Stimulated activated CD4-positive, alpha-beta T cell treated with anti-CD3 and anti-CD28 coated beads, Interleukin-1b, Interleukin-23, amount 100 ng/mL, for 48 hours (primary cell): ENCODE measurements around the gene LAMB4.

Experiments used
- DNase-seq: peaks from one replicate; pipeline ENCODE4 v3.0.0-alpha.2; 2020

Gene LAMB4

GRCh38 chr7:108009873-108010272, 120.3 kb downstream of the LAMB4 start:
- no peak for DNase-seq

DNA sequence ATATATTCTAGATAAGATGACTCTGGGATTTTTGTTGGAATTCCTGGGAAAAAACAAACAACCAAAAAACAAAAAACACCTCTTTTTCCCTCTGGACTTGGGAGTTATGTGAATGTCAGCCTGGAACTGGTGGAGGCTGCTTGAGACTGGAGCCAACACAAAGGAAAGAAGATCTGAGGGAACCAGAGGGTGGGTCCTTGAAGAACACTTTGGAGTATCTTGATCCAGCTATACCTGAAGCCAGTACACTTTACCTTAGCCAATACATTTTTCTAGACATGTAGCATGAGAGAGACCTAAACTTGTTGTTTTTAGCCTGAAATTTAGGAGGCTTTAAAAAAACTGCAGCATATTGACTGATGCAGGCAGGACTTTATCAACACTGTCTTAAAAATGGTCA, 121.3 kb downstream of the LAMB4 start:
- no peak for DNase-seq

DNA sequence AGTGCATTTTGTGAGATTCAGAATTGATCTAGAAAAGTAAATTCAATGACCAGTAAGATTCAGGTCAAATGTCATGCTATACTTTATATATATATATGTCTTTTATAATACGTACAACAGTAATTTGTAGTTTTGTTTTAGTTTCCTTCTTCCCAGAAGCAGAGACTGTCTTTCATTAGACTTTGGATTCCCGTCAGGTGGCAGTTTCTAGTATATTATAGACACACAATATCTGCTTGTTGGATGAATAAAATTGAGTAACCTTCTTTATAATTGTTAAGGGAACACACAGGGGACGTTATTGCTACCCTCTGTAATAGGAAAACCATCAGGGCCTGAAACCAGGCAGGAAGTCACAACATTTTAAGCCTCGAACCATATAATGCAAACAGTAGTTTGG, 121.9 kb downstream of the LAMB4 start:
- no peak for DNase-seq

GRCh38 chr7:108007762-108008161, 122.4 kb downstream of the LAMB4 start:
- no peak for DNase-seq

DNA sequence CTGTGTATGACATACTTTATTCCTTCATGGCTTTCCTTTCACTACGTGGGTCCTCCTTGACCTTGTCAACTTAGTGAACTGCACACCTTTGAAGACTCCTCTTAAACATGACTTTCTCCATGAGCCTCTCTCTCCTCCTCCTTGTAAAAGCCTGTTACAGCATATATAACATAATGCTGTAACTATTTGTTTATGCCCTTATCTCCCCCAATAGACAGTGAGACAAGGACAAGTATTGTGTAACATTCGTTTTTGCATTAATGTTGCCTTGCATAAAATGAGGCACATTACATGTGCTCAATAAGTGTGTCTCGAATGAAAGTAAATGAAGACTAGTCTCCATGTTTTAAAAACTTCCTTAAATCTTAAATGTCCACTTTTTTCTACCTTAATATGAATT, 122.9 kb downstream of the LAMB4 start:
- no peak for DNase-seq

DNA sequence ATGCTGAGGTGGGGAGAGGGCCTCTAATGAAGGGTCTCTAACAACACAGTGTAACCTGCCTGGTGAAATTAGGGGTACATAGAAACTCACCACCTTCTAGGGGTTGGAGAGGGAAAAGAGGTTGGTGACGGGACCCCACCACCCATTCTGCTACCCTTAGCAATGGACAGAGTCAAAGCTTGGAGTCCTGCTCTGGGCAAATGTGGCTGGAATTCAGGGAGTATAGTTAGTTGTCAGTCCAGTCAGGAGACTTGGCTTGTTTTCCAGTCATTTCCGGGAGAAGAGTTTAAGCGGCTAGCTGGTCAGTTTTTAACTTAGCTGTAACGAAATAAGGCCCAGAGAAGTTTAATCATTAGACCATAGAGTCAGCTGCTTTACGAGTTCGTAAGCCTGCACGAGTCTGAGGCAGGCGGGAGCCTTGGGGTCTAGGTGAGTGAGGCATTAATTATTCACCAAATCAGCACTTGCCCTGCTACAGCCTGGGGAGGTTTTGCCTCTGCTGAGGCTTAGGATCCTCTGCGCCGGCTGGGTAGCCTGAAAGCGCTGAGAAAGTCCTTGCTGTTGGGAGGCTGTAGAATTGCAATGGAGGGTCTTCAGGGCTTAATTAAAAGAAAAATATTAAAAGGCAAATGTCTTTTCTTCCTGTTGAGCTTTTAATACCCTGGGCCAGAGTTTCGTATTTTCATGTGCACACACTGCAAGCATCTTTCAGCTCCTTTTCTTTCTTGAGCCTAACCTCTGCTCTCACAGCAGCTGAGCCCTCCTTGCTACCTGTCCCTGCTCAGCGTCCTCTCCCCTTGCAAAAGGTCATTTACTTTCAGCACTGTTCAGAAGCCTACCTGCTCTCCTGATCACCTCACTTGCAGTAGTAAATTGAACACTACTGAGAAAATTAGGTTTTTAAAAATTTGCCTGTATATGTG, 125.7 kb downstream of the LAMB4 start:
- no peak for DNase-seq

- no peak for DNase-seq
These were observed 126.6 kb downstream of the LAMB4 start for GRCh38 chr7:108003599-108003935.

GRCh38 chr7:108002726-108003598, 127.2 kb downstream of the LAMB4 start, which contains the start of gene LAMB1:
LAMB1 (minus strand) TSS chr7:108003161; CDS start chr7:108002885, 276 bp downstream.
- no peak for DNase-seq

DNA sequence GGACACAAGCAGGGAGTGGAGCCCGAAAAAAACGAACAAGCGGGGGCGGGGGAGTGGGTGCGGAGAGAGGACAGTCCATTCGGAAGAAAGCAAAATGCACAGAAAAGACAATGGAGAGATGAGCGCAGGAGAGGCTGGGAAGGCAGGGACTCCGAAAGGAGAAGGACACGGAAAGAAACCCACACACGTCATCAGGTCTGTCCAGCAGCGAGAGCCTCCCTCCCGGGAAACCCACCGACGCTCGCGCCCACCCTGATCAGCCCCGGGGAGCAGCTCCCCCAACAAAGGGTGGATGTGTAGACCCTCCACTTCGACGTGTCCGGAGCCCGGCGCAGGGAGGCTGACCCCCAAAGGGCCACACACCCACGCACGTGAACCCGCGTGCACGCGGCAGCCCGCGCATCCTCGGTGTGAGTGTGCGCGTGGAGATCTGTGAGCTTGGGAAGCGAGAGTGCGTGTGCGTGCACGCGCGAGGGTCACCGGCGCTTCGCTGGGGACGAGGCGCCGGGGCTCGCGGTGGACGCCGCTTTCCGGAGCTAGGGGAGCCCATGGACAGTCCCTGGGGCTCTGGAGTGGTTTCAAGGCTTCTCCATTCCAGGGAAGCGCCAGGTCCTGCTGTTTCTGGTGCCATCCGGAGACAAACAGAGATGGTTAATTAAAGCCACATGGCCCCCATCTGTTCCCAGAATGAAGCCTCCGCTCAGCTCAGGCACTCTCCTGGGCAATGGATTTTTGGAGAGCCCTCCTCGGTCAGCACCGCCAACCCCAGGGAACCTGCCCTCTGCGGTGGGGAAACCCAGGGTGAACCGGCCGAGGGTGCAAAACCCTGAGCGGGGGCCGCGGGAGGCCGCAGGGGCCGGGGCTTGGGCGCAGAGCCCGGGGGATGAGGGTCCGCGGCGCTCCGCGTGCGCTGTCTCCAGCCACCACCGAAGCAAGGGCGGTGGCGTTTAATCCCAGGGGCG, 128.1 kb downstream of the LAMB4 start:
- no peak for DNase-seq

- DNase-seq: no peak
These were observed 129.0 kb downstream of the LAMB4 start for GRCh38 chr7:108000875-108001763.

GRCh38 chr7:107999779-108000560, 130.2 kb downstream of the LAMB4 start:
- DNase-seq: no peak

DNA sequence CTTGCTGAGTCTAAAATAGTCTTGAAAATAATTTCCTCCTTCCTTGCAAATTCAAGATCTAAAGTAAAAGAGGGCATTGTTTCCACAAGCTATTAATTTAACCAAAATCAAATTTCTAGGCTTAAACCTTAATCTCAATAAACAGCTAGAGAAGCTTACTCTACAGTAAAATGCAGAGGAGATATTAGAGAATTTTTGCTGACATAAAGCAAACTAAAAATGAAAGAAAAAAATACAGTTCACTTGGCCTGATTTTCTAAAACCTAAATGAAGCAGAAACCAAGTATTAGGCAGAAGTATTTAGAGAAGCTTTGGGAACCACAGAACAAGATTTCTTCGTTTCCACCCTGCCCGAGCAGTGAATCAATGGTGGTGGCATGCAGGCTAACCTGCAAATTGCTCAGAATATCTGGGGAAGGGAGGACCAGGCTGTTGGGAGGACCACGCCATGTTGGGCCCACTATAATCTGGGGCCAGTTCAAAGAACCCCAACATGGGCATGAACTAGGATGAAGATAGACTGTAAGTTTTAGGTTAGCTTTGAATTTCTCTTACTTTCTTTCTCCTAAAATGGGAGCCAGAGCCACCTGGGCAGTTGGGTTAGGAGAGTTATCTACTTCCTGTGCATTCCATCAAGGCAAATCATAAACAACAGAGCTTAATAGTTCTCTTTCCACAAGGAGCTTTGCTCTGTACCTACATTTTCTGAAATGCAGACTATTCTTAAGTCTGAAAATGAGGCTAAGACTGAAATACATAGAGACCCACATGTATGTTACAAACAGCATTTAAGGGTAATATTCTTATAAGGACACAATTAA, 131.3 kb downstream of the LAMB4 start:
- no peak for DNase-seq

DNA sequence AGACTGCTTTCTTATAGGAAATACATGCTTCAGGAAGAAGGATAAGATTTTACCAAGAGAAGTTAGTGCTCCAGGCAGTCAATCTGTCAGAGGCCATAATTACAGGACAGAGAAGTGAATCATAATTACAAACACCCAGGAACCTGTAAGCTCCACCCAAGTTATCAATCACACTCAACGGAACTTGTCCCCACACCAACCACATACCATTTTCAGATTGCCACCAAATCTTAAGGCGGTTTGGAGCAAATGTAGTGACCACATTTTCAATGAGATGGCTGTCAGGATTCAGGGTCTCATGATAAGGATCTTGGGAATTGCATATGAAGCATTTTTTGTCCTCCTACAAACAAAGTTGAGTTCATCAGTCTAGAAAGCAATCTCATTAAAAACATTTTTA, 132.0 kb downstream of the LAMB4 start:
- no peak for DNase-seq

DNA sequence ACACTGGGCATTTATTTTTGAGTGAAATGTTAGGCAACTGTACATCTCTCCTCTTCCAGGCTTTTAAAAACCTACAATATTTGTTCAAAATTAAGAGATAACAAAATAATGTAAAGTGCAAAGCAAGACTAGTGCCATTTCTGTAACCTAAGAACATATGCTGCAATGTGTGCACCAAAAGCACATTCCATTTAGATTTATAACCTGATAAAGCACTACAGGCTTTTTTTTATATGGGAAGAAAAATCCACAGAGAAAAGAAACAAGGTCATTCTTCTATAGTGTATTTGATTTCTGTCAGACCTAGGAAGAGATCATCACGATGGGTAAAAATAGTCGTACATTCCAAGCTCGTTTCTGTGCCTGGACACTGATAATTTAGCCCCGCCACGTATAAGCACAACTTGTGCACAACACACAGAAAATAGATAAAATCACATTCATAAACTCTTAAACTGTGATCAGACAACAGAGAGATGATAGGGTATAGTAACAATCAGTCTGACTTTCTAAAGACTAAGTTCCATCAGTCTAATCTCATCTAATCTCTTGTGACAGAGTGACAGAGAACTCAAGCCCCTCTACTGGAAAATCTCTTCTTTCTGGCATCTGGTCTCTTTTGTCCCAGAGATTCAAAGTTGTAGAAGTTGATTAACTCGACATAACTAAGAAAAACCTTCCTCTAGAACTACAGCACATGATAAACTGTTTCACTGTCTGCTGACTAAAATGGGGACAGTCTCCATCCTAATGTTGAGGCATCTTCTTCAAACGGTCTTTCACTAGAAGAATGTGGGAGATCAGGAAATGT, 133.9 kb downstream of the LAMB4 start:
- no peak for DNase-seq

DNA sequence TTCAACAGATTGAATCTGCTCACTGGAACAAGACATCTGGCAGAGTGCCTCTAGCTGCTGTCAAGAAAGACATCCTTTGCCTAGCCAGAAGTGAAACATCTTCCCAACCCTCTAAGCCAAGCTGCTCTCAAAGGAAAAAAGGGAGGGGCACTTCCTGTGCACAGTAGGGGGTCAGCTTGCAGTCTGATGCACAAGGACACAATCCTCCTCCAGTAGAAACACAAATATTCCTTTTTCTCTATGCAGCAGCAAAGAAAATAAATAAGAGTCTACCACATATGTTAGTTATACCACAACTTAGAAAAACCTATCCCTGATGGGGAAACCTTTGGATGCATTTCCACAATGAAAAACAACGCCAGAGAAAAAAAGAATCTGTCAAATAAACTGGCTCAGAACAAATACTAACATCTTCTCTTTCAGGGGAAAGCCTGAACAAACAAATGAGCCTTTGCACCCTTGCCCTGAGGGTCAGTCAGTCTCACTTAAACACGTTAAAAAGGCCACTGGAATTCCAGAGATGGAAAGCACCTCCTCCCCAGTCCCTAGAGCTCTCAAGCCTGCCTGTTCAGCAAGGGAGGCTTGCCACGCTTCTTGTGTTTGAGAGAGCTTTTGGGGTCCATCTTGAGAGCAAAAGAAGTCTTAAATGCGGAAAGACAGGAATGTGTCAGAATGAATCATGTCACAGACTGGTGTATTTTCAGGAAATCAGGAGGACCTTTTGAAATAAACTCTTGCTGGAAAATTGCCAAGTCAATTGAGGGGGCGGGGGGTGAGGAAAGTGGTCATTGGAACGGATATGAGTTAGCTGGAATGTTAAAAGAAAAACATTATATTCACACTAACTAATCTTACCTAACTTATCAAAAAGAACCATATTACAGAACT, 134.7 kb downstream of the LAMB4 start:
- no peak for DNase-seq

DNA sequence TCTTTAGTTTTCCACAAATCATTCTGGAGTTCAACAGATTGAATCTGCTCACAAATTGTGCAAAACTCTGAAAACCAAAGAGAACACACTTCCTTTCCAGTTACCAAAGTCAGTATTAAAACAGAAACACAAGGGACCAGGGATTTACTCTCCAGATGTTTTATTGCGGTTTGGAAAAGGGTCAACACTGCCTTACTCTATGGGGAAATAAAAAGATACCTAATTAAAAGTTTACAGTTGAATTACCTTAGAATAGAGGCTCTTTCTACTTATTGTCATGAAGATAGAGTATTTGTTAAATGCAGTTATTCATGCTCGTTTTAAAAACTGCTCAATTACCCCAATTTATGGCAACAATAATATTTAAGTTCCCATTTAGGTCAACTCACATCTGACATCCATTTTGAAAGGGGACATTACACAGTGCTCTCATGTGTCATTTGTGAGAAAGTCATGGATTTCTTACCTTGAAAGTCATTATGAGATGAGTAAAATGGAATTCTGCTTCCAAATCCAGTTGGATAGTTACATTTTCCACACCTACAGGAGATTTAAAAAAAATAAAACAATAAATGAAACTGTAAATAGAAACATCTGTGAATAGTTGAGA, 135.6 kb downstream of the LAMB4 start:
- DNase-seq: no peak

- DNase-seq: no peak
These were observed 136.3 kb downstream of the LAMB4 start for GRCh38 chr7:107993891-107994291.
